ENCODE measurements around the gene HIPK1. TPM values are rescaled to one million over a fixed set of nuclear protein-coding genes. Genes with fewer than 3 reads are reported as not detected.

Gene HIPK1
- total RNA-seq, 1 donor from 2014 or later: 108 TPM

- H3K27me3 Mint-ChIP-seq (ENCODE audit: low read depth): no peaks in the 10 kb centered on the region
- H3K9me3 Mint-ChIP-seq: no peaks in the 10 kb centered on the region
- H3K4me3 Mint-ChIP-seq (ENCODE audit: low read depth): no peak overlapping the region
- no peak for DNase-seq (ENCODE audit: low spot score)
- H3K4me1 Mint-ChIP-seq (ENCODE audit: low read depth): peaks cover 12% of the 10 kb centered on the region
- no peak overlapping the region for H3K27ac Mint-ChIP-seq
- H3K36me3 Mint-ChIP-seq (ENCODE audit: low read depth): no peaks in the 10 kb centered on the region
- intact Hi-C loops (cut with micrococcal nuclease): no loop called here
Measured at GRCh38 chr1:113982949-113983348, 53.8 kb downstream of the HIPK1 start.

GRCh38 chr1:113983391-113983790 lies 54.3 kb downstream of the HIPK1 start:
- intact Hi-C loops (cut with micrococcal nuclease): no loop called here
- no peak overlapping the region for H3K27ac Mint-ChIP-seq
- H3K36me3 Mint-ChIP-seq (ENCODE audit: low read depth): no peaks in the 10 kb centered on the region
- peaks cover 8% of the 10 kb centered on the region for H3K4me1 Mint-ChIP-seq (ENCODE audit: low read depth)
- no peaks in the 10 kb centered on the region for H3K27me3 Mint-ChIP-seq (ENCODE audit: low read depth)
- DNase-seq (ENCODE audit: low spot score): no peak
- H3K4me3 Mint-ChIP-seq (ENCODE audit: low read depth): no peak overlapping the region
- no peaks in the 10 kb centered on the region for H3K9me3 Mint-ChIP-seq

GRCh38 chr1:113983826-113984225 lies 54.7 kb downstream of the HIPK1 start:
- Mint-ChIP-seq H3K4me3 (ENCODE audit: low read depth) (no peak overlapping the region), H3K27me3 (ENCODE audit: low read depth) (no peaks in the 10 kb centered on the region), H3K4me1 (ENCODE audit: low read depth) (peaks cover 4% of the 10 kb centered on the region), H3K36me3 (ENCODE audit: low read depth) (no peaks in the 10 kb centered on the region), H3K9me3 (no peaks in the 10 kb centered on the region), H3K27ac (no peak overlapping the region)
- no peak for DNase-seq (ENCODE audit: low spot score)
- intact Hi-C loops (cut with micrococcal nuclease): no loop called here

- Mint-ChIP-seq H3K4me1 (ENCODE audit: low read depth) (no peaks in the 10 kb centered on the region), H3K4me3 (ENCODE audit: low read depth) (no peak overlapping the region), H3K9me3 (no peaks in the 10 kb centered on the region), H3K36me3 (ENCODE audit: low read depth) (no peaks in the 10 kb centered on the region), H3K27ac (no peak overlapping the region), H3K27me3 (ENCODE audit: low read depth) (no peaks in the 10 kb centered on the region)
- intact Hi-C loops (cut with micrococcal nuclease): no loop called here
- DNase-seq (ENCODE audit: low spot score): no peak
Measured at GRCh38 chr1:113984710-113985109, 55.6 kb downstream of the HIPK1 start.

- Mint-ChIP-seq H3K27me3 (ENCODE audit: low read depth) (no peaks in the 10 kb centered on the region), H3K36me3 (ENCODE audit: low read depth) (no peaks in the 10 kb centered on the region), H3K27ac (no peak overlapping the region), H3K4me3 (ENCODE audit: low read depth) (no peak overlapping the region), H3K9me3 (no peaks in the 10 kb centered on the region), H3K4me1 (ENCODE audit: low read depth) (no peaks in the 10 kb centered on the region)
- intact Hi-C loops (cut with micrococcal nuclease): no loop called here
- DNase-seq (ENCODE audit: low spot score): no peak
Measured at GRCh38 chr1:113986802-113987201, 57.7 kb downstream of the HIPK1 start.

- Mint-ChIP-seq H3K36me3 (ENCODE audit: low read depth) (no peaks in the 10 kb centered on the region), H3K4me1 (ENCODE audit: low read depth) (no peaks in the 10 kb centered on the region), H3K27me3 (ENCODE audit: low read depth) (no peaks in the 10 kb centered on the region), H3K9me3 (no peaks in the 10 kb centered on the region), H3K27ac (no peak overlapping the region), H3K4me3 (ENCODE audit: low read depth) (no peak overlapping the region)
- intact Hi-C loops (cut with micrococcal nuclease): no loop called here
- no peak for DNase-seq (ENCODE audit: low spot score)
Measured at GRCh38 chr1:113987259-113987658, 58.1 kb downstream of the HIPK1 start.

GRCh38 chr1:113990530-113990929 lies 61.4 kb downstream of the HIPK1 start:
- intact Hi-C loops (cut with micrococcal nuclease): no loop called here
- H3K27ac Mint-ChIP-seq: no peak overlapping the region
- no peaks in the 10 kb centered on the region for H3K27me3 Mint-ChIP-seq (ENCODE audit: low read depth)

GRCh38 chr1:113990961-113991360 lies 61.8 kb downstream of the HIPK1 start:
- Mint-ChIP-seq H3K4me1 (ENCODE audit: low read depth) (no peaks in the 10 kb centered on the region), H3K27ac (no peak overlapping the region), H3K4me3 (ENCODE audit: low read depth) (no peak overlapping the region), H3K27me3 (ENCODE audit: low read depth) (no peaks in the 10 kb centered on the region), H3K9me3 (peaks cover 19% of the 10 kb centered on the region), H3K36me3 (ENCODE audit: low read depth) (no peaks in the 10 kb centered on the region)
- intact Hi-C loops (cut with micrococcal nuclease): no loop called here
- DNase-seq (ENCODE audit: low spot score): no peak

More at GRCh38 chr1:113990530-113990929, 61.4 kb downstream of the HIPK1 start:
- no peaks in the 10 kb centered on the region for H3K4me1 Mint-ChIP-seq (ENCODE audit: low read depth)
- DNase-seq (ENCODE audit: low spot score): no peak
- no peak overlapping the region for H3K4me3 Mint-ChIP-seq (ENCODE audit: low read depth)
- H3K9me3 Mint-ChIP-seq: peaks cover 17% of the 10 kb centered on the region
- no peaks in the 10 kb centered on the region for H3K36me3 Mint-ChIP-seq (ENCODE audit: low read depth)

GRCh38 chr1:113991467-113991997 lies 62.4 kb downstream of the HIPK1 start:
- no peak overlapping the region for H3K27ac Mint-ChIP-seq
- H3K36me3 Mint-ChIP-seq (ENCODE audit: low read depth): no peaks in the 10 kb centered on the region
- peaks cover 19% of the 10 kb centered on the region for H3K9me3 Mint-ChIP-seq
- H3K27me3 Mint-ChIP-seq (ENCODE audit: low read depth): no peaks in the 10 kb centered on the region
- no peak for DNase-seq (ENCODE audit: low spot score)
- intact Hi-C loops (cut with micrococcal nuclease): no loop called here
- H3K4me1 Mint-ChIP-seq (ENCODE audit: low read depth): no peaks in the 10 kb centered on the region
- no peak overlapping the region for H3K4me3 Mint-ChIP-seq (ENCODE audit: low read depth)

GRCh38 chr1:113993072-113993471 lies 63.9 kb downstream of the HIPK1 start:
- Mint-ChIP-seq H3K4me3 (ENCODE audit: low read depth) (no peak overlapping the region), H3K4me1 (ENCODE audit: low read depth) (no peaks in the 10 kb centered on the region), H3K9me3 (peaks cover 19% of the 10 kb centered on the region), H3K27ac (no peak overlapping the region), H3K27me3 (ENCODE audit: low read depth) (no peaks in the 10 kb centered on the region), H3K36me3 (ENCODE audit: low read depth) (no peaks in the 10 kb centered on the region)
- intact Hi-C loops (cut with micrococcal nuclease): no loop called here
- DNase-seq (ENCODE audit: low spot score): no peak

GRCh38 chr1:113993766-113994165 lies 64.6 kb downstream of the HIPK1 start:
- no peak for DNase-seq (ENCODE audit: low spot score)
- H3K4me1 Mint-ChIP-seq (ENCODE audit: low read depth): no peaks in the 10 kb centered on the region
- H3K36me3 Mint-ChIP-seq (ENCODE audit: low read depth): no peaks in the 10 kb centered on the region
- peaks cover 4% of the 10 kb centered on the region for H3K27me3 Mint-ChIP-seq (ENCODE audit: low read depth)
- H3K9me3 Mint-ChIP-seq: peaks cover 19% of the 10 kb centered on the region
- no peak overlapping the region for H3K27ac Mint-ChIP-seq
- intact Hi-C loops (cut with micrococcal nuclease): no loop called here
- no peak overlapping the region for H3K4me3 Mint-ChIP-seq (ENCODE audit: low read depth)

GRCh38 chr1:113995382-113995781 lies 66.3 kb downstream of the HIPK1 start:
- no peak overlapping the region for H3K27ac Mint-ChIP-seq
- H3K27me3 Mint-ChIP-seq (ENCODE audit: low read depth): peaks cover 9% of the 10 kb centered on the region
- intact Hi-C loops (cut with micrococcal nuclease): no loop called here
- H3K4me3 Mint-ChIP-seq (ENCODE audit: low read depth): no peak overlapping the region
- H3K9me3 Mint-ChIP-seq: peaks cover 19% of the 10 kb centered on the region
- H3K36me3 Mint-ChIP-seq (ENCODE audit: low read depth): no peaks in the 10 kb centered on the region
- no peaks in the 10 kb centered on the region for H3K4me1 Mint-ChIP-seq (ENCODE audit: low read depth)
- DNase-seq (ENCODE audit: low spot score): no peak

GRCh38 chr1:113998361-113998760 lies 69.2 kb downstream of the HIPK1 start:
- no peaks in the 10 kb centered on the region for H3K4me1 Mint-ChIP-seq (ENCODE audit: low read depth)
- H3K36me3 Mint-ChIP-seq (ENCODE audit: low read depth): no peaks in the 10 kb centered on the region
- intact Hi-C loops (cut with micrococcal nuclease): no loop called here
- peaks cover 19% of the 10 kb centered on the region for H3K9me3 Mint-ChIP-seq
- no peak overlapping the region for H3K4me3 Mint-ChIP-seq (ENCODE audit: low read depth)
- DNase-seq (ENCODE audit: low spot score): no peak
- H3K27me3 Mint-ChIP-seq (ENCODE audit: low read depth): peaks cover 9% of the 10 kb centered on the region
- no peak overlapping the region for H3K27ac Mint-ChIP-seq

GRCh38 chr1:113999233-113999632 lies 70.1 kb downstream of the HIPK1 start:
- Mint-ChIP-seq H3K27me3 (ENCODE audit: low read depth) (peaks cover 11% of the 10 kb centered on the region), H3K36me3 (ENCODE audit: low read depth) (no peaks in the 10 kb centered on the region), H3K4me3 (ENCODE audit: low read depth) (no peak overlapping the region), H3K4me1 (ENCODE audit: low read depth) (no peaks in the 10 kb centered on the region), H3K9me3 (peaks cover 15% of the 10 kb centered on the region), H3K27ac (no peak overlapping the region)
- DNase-seq (ENCODE audit: low spot score): no peak
- intact Hi-C loops (cut with micrococcal nuclease): no loop called here

All from activated T-helper 2 cell treated with anti-CD3 and anti-CD28 coated beads, Interferon-gamma antibody, Interleukin-2, Interleukin-4, amounts not matched to agents 10 μg/mL and 5 μg/mL and 100 μg/mL, durations not matched to agents 14 hours and 24 hours and 36 hours (primary cell).